ENCODE results near the gene DOC2A.

DNA sequence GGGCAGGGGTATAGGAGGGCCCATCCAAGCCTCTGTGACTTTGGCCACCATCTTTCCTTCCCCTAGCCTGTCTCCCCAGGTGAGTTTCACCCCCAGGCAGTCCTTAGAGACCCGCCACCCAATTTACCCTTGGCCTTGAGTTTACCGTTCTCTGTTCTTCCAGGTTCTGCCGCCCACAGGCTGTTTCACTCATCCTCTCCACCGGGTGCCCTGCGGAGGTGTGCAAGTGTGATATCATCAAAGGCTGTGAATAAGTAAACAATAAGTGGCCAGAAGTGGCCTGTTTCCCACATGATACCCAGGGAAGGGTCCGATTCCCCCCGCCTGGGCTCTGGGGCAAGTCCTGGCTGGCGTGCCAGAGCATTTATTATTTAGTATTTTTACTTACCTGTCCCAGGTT is 35.4 kb upstream of the DOC2A start:
- TF ChIP-seq, protein P1, sequence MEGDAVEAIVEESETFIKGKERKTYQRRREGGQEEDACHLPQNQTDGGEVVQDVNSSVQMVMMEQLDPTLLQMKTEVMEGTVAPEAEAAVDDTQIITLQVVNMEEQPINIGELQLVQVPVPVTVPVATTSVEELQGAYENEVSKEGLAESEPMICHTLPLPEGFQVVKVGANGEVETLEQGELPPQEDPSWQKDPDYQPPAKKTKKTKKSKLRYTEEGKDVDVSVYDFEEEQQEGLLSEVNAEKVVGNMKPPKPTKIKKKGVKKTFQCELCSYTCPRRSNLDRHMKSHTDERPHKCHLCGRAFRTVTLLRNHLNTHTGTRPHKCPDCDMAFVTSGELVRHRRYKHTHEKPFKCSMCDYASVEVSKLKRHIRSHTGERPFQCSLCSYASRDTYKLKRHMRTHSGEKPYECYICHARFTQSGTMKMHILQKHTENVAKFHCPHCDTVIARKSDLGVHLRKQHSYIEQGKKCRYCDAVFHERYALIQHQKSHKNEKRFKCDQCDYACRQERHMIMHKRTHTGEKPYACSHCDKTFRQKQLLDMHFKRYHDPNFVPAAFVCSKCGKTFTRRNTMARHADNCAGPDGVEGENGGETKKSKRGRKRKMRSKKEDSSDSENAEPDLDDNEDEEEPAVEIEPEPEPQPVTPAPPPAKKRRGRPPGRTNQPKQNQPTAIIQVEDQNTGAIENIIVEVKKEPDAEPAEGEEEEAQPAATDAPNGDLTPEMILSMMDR (conservative IDR thresholded peaks at IDR 0.05; ENCODE audit: low read depth in 2 of 2) = no peak
- TF ChIP-seq CREB1 (CRISPR knock-in tag; IDR thresholded peaks at IDR 0.05; ENCODE audit: low read depth) (no peak), JUNB (IDR thresholded peaks at IDR 0.05; ENCODE audit: unreplicated experiment) (no peak), EZH2 (IDR thresholded peaks at IDR 0.05; ENCODE audit: low read depth, unreplicated experiment) (no peak), POLR2AphosphoS5 (IDR thresholded peaks at IDR 0.05; ENCODE audit: low read depth) (no peak), EZH2phosphoT487 (IDR thresholded peaks at IDR 0.05; ENCODE audit: unreplicated experiment) (no peak)
- TF ChIP-seq, protein P2, sequence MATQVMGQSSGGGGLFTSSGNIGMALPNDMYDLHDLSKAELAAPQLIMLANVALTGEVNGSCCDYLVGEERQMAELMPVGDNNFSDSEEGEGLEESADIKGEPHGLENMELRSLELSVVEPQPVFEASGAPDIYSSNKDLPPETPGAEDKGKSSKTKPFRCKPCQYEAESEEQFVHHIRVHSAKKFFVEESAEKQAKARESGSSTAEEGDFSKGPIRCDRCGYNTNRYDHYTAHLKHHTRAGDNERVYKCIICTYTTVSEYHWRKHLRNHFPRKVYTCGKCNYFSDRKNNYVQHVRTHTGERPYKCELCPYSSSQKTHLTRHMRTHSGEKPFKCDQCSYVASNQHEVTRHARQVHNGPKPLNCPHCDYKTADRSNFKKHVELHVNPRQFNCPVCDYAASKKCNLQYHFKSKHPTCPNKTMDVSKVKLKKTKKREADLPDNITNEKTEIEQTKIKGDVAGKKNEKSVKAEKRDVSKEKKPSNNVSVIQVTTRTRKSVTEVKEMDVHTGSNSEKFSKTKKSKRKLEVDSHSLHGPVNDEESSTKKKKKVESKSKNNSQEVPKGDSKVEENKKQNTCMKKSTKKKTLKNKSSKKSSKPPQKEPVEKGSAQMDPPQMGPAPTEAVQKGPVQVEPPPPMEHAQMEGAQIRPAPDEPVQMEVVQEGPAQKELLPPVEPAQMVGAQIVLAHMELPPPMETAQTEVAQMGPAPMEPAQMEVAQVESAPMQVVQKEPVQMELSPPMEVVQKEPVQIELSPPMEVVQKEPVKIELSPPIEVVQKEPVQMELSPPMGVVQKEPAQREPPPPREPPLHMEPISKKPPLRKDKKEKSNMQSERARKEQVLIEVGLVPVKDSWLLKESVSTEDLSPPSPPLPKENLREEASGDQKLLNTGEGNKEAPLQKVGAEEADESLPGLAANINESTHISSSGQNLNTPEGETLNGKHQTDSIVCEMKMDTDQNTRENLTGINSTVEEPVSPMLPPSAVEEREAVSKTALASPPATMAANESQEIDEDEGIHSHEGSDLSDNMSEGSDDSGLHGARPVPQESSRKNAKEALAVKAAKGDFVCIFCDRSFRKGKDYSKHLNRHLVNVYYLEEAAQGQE (IDR thresholded peaks at IDR 0.05; ENCODE audit: unreplicated experiment) = no peak

All from GM23338 (cell line).